Gastroesophageal sphincter (tissue), 3 donors: ENCODE measurements around the gene BRD4.

ENCODE experiments used
- CTCF ChIP-seq, 4 experiments: fragments of 200-600 bp in 2 of 4; fragments of 450-650 bp in 2 of 4; sonication (generic) in 1 of 4; IDR thresholded peaks; one replicate each; pipeline ENCODE4 v1.5.1; 2017 to 2019; ENCODE audit warnings: antibody characterized with exemption in 4 of 4, mild to moderate bottlenecking in 2 of 4, moderate library complexity in 2 of 4
- POLR2A ChIP-seq, 2 donors: fragments of 450-650 bp; IDR thresholded peaks; one replicate each; pipeline ENCODE4 v1.6.1; 2017; ENCODE audit warnings: antibody characterized with exemption in 2 of 2, mild to moderate bottlenecking in 2 of 2, moderate library complexity in 1 of 2
- POLR2AphosphoS5 ChIP-seq: sonication (generic); formaldehyde crosslinking; IDR thresholded peaks from one replicate; pipeline ENCODE4 v1.6.1; 2017; ENCODE audit warnings: antibody characterized with exemption

DNA sequence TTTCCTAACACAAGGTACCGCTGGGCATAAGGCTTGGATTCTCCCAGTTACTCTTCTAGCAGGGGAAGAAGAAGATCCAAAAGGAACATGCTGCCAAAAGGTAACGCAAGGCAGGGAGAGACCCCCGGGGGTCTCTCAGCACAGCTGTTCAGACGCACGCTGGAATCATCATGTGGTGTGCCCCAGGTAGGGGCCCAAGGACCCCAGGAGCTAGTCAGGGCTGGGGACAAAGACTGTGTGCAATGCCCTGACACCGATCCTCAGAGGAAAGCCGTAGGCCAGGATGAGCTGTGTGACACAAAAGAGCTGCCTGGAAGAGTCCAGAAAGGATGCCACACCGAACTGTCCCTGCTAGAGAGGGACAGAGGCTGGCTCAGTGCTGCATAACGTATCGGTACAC is 77.8 kb downstream of the BRD4 start:
- TF ChIP-seq POLR2AphosphoS5 (no peak), CTCF (IDR thresholded peaks at IDR 0.05) (no peak), POLR2A (IDR thresholded peaks at IDR 0.05) (no peak)
